Kidney epithelial cell (primary cell): Measurements from ENCODE around the gene MARVELD3. TPM values are rescaled to one million over a fixed set of nuclear protein-coding genes. Genes with fewer than 3 reads are reported as not detected.

Experiments
- DNase-seq: peaks from one replicate; pipeline ENCODE4 v3.0.0-alpha.2; 2010; ENCODE audit warnings: low read depth
- H3K27me3 ChIP-seq: 2 replicates; pipeline ENCODE4 v1.6.0; 2011; ENCODE audit warnings: low read length; ENCODE audit not compliant: control insufficient read depth, insufficient read depth
- H3K36me3 ChIP-seq: 2 replicates; pipeline ENCODE4 v1.5.1; 2011; ENCODE audit warnings: low read length; ENCODE audit not compliant: control insufficient read depth, insufficient read depth
- H3K4me3 ChIP-seq: 2 replicates; pipeline ENCODE4 v1.5.1; 2011; ENCODE audit warnings: low read depth, mild to moderate bottlenecking, control low read depth, low read length
- total RNA-seq: library from RNA; depleted of rRNA; stranded (reverse); fragments of >200 nt; gene quantifications from 2 replicates; pipeline ENCODE4 v1.2.3, GENCODE V29; 2015
- TF ChIP-seq, protein P1 (sequence below): IDR thresholded peaks from 2 replicates; pipeline ENCODE4 v1.5.1; 2011; ENCODE audit warnings: mild to moderate bottlenecking, moderate library complexity, low read length, control low read depth, inconsistent platforms; ENCODE audit not compliant: insufficient read depth, poor library complexity, severe bottlenecking

Gene MARVELD3
- total RNA-seq, 1 donor from 2014 or later: 15.7 TPM

- H3K27me3 ChIP-seq: no peaks in the 10 kb centered on the region
- TF ChIP-seq, protein P1, sequence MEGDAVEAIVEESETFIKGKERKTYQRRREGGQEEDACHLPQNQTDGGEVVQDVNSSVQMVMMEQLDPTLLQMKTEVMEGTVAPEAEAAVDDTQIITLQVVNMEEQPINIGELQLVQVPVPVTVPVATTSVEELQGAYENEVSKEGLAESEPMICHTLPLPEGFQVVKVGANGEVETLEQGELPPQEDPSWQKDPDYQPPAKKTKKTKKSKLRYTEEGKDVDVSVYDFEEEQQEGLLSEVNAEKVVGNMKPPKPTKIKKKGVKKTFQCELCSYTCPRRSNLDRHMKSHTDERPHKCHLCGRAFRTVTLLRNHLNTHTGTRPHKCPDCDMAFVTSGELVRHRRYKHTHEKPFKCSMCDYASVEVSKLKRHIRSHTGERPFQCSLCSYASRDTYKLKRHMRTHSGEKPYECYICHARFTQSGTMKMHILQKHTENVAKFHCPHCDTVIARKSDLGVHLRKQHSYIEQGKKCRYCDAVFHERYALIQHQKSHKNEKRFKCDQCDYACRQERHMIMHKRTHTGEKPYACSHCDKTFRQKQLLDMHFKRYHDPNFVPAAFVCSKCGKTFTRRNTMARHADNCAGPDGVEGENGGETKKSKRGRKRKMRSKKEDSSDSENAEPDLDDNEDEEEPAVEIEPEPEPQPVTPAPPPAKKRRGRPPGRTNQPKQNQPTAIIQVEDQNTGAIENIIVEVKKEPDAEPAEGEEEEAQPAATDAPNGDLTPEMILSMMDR: no peak
- no peak overlapping the region for H3K4me3 ChIP-seq
- DNase-seq: no peak
- no peaks in the 10 kb centered on the region for H3K36me3 ChIP-seq
Observed at GRCh38 chr16:71666264-71666663, 40.3 kb downstream of the MARVELD3 start.

- no peaks in the 10 kb centered on the region for H3K27me3 ChIP-seq
- H3K36me3 ChIP-seq: no peaks in the 10 kb centered on the region
- no peak for DNase-seq
- no peak overlapping the region for H3K4me3 ChIP-seq
- TF ChIP-seq, protein P1: no peak
Observed at GRCh38 chr16:71666928-71667707, 41.1 kb downstream of the MARVELD3 start.

GRCh38 chr16:71669926-71670536 is 44.0 kb downstream of the MARVELD3 start:
- H3K4me3 ChIP-seq: no peak overlapping the region
- no peaks in the 10 kb centered on the region for H3K27me3 ChIP-seq
- DNase-seq: no peak
- TF ChIP-seq, protein P1: no peak
- H3K36me3 ChIP-seq: no peaks in the 10 kb centered on the region

- Histone ChIP-seq H3K4me3 (no peak overlapping the region), H3K27me3 (no peaks in the 10 kb centered on the region), H3K36me3 (no peaks in the 10 kb centered on the region)
- DNase-seq: no peak
- TF ChIP-seq, protein P1: no peak
Observed at GRCh38 chr16:71670537-71670936, 44.6 kb downstream of the MARVELD3 start.

DNA sequence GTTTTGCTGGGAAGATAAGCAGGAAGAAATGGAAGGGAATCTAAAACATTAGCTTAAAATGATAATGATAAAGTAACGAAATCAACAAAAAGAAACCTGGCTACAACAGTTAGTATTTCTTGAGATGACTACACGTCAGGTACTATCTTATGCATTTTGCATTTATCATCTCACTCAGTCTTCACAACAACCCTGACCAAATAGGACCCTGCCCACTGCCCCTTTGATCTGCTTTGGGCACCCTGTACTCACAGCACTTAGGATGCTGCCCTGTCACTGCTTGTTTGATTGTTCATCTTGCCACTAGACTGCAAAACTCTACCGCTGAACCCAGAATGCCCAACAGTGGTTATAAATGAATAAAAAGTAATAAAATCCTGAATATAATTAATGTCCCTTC is 45.2 kb downstream of the MARVELD3 start:
- H3K27me3 ChIP-seq: no peaks in the 10 kb centered on the region
- H3K4me3 ChIP-seq: no peak overlapping the region
- TF ChIP-seq, protein P1: no peak
- DNase-seq: no peak
- no peaks in the 10 kb centered on the region for H3K36me3 ChIP-seq
